ENCODE results near the gene ZNF467. TPM values are rescaled to one million over a fixed set of nuclear protein-coding genes. Genes with fewer than 3 reads are reported as not detected.

Gene ZNF467
- polyA plus RNA-seq, 1 experiment = 0.14 TPM

DNA sequence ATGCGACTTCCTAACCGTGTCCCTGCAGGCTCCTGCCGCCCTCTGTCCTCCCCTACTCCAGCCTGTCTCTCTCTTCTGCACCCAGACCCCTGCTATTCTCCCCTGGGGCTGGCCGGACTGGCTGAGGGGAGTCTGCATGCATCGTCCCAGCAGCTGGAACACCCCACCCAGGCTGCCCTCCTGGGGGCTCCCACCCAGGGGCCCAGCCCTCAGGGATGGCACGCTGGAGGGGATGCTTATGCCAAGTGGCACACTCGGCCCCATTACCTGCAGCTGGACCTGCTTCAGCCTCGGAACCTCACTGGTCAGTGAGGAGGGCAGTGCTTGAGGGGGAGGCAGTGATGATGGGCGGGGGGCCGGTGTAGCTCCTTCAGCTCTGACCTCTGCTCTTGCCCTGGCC, 21.7 kb upstream of the ZNF467 start:
- CTCF ChIA-PET = no interaction called here

DNA sequence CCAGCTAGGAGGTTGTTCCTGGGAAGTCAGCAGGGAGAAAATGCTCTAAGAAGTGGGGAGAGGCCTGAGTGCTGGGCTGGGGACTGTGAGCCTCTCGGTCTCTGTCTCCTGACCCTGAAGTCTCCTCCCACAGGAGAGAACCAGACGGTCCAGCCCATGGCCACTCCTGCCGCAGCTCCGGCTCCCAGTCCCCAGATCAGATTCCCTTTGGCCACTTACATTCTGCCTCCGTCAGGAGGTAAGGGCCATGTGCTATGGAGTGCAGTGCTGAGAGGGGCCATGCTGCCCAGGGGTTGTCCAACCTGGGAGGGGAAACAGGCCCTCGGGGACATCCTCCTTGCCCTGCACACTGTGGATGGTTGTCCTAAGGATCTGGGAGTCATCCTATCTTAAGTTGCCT, 21.3 kb upstream of the ZNF467 start:
- POLR2A ChIA-PET = no interaction called here
- H3K27me3 ChIP-seq (ENCODE audit: control insufficient read depth, insufficient read depth, low read length) = peaks cover 8% of the 10 kb centered on the region

More for the DNA sequence above, 21.7 kb upstream of the ZNF467 start:
- H3K27me3 ChIP-seq (ENCODE audit: control insufficient read depth, insufficient read depth, low read length) = peaks cover 6% of the 10 kb centered on the region
- H3K9me3 ChIP-seq (ENCODE audit: control insufficient read depth, insufficient read depth, low read length) = no peaks in the 10 kb centered on the region; the same call in 1 of the 2 replicates
- DNase-seq (ENCODE audit: low read depth, low spot score) = no peak
- POLR2A ChIA-PET = no interaction called here
- H3K4me3 ChIP-seq (ENCODE audit: low read depth, low read length) = no peak overlapping the region
- TF ChIP-seq, protein P1, sequence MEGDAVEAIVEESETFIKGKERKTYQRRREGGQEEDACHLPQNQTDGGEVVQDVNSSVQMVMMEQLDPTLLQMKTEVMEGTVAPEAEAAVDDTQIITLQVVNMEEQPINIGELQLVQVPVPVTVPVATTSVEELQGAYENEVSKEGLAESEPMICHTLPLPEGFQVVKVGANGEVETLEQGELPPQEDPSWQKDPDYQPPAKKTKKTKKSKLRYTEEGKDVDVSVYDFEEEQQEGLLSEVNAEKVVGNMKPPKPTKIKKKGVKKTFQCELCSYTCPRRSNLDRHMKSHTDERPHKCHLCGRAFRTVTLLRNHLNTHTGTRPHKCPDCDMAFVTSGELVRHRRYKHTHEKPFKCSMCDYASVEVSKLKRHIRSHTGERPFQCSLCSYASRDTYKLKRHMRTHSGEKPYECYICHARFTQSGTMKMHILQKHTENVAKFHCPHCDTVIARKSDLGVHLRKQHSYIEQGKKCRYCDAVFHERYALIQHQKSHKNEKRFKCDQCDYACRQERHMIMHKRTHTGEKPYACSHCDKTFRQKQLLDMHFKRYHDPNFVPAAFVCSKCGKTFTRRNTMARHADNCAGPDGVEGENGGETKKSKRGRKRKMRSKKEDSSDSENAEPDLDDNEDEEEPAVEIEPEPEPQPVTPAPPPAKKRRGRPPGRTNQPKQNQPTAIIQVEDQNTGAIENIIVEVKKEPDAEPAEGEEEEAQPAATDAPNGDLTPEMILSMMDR (IDR thresholded peaks at IDR 0.05; ENCODE audit: low read depth, low read length) = no peak
- H3K27ac ChIP-seq (ENCODE audit: low read depth, low read length) = no peak overlapping the region

DNA sequence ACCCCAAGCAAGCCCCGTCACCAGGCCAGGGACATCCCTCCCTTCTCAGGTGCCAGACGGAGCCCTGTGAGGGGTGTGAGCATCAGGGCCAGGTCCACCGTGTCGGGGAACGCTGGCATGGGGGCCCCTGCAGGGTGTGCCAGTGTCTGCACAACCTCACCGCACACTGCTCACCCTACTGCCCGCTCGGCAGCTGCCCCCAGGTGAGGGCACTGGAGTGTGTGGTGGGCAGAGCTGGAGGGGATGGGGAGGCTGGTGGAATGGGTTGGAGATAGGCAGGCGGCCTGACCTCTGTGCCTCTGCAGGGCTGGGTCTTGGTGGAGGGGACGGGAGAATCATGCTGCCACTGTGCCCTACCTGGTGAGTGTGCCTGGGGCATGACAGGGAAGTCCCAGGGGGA, 19.9 kb upstream of the ZNF467 start:
- Histone ChIP-seq H3K9me3 (ENCODE audit: control insufficient read depth, insufficient read depth, low read length) (no peaks in the 10 kb centered on the region; the same call in 1 of the 2 replicates), H3K4me3 (ENCODE audit: low read depth, low read length) (no peak overlapping the region), H3K27ac (ENCODE audit: low read depth, low read length) (no peak overlapping the region), H3K27me3 (ENCODE audit: control insufficient read depth, insufficient read depth, low read length) (peaks cover 14% of the 10 kb centered on the region)
- POLR2A ChIA-PET = no interaction called here
- DNase-seq (ENCODE audit: low read depth, low spot score) = no peak
- TF ChIP-seq, protein P1 (IDR thresholded peaks at IDR 0.05; ENCODE audit: low read depth, low read length) = no peak
- CTCF ChIA-PET = no interaction called here

More for the DNA sequence above, 21.3 kb upstream of the ZNF467 start:
- TF ChIP-seq, protein P1 (IDR thresholded peaks at IDR 0.05; ENCODE audit: low read depth, low read length) = no peak
- H3K27ac ChIP-seq (ENCODE audit: low read depth, low read length) = no peak overlapping the region
- CTCF ChIA-PET = no interaction called here
- no peak for DNase-seq (ENCODE audit: low read depth, low spot score)
- no peaks in the 10 kb centered on the region; the same call in 1 of the 2 replicates for H3K9me3 ChIP-seq (ENCODE audit: control insufficient read depth, insufficient read depth, low read length)
- no peak overlapping the region for H3K4me3 ChIP-seq (ENCODE audit: low read depth, low read length)

DNA sequence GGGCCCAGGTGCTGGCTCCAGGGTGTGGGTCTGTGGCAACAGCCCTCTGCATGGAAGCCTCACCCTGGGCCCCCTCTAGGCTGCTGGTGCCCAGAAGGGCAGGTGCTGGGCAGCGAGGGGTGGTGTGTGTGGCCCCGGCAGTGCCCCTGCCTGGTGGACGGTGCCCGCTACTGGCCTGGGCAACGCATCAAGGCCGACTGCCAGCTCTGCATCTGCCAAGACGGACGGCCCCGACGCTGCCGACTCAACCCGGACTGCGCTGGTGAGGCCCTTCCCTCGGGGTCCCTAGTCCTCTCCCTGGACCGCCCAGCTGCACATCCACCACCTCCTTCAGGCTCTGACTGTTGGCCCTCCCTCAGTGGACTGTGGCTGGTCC, 18.8 kb upstream of the ZNF467 start:
- TF ChIP-seq, protein P1 (IDR thresholded peaks at IDR 0.05; ENCODE audit: low read depth, low read length) = no peak
- DNase-seq (ENCODE audit: low read depth, low spot score) = no peak
- ChIA-PET CTCF (interaction anchor here (1.0 kb wide), 1 partner anchor 9 kb away, joined by 3 read pairs; no protein-coding TSS in a partner anchor), POLR2A (no interaction called here)
- Histone ChIP-seq H3K27ac (ENCODE audit: low read depth, low read length) (no peak overlapping the region), H3K27me3 (ENCODE audit: control insufficient read depth, insufficient read depth, low read length) (peaks cover 23% of the 10 kb centered on the region), H3K4me3 (ENCODE audit: low read depth, low read length) (no peak overlapping the region), H3K9me3 (ENCODE audit: control insufficient read depth, insufficient read depth, low read length) (no peaks in the 10 kb centered on the region; the same call in 1 of the 2 replicates)

DNA sequence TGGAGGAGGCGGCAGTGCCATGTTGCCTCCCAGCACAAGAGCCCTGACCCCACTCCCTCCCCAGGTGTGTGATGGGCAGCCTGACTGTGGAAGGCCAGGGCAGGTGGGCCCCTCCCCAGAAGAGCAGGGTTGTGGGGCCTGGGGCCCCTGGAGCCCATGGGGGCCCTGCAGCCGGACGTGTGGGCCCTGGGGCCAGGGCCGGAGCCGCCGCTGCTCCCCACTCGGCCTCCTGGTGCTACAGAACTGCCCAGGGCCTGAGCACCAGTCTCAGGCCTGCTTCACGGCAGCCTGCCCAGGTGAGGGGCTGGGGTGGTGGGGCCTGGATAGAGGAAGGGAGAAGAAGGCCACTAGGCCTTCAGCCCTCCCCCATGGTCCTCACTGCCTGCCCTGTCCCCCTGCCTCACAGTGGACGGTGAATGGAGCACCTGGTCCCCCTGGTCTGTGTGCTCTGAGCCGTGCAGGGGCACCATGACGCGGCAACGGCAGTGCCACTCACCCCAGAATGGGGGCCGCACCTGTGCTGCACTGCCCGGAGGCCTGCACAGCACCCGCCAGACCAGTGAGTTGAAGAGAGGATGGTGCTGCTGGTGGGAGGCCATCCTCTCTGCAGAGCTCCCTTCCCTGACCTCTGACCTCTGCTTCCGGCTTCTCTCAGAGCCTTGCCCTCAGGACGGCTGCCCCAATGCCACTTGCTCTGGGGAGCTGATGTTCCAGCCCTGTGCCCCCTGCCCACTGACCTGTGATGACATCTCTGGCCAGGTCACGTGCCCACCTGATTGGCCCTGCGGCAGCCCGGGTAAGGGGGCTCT, 18.2 kb upstream of the ZNF467 start:
- H3K4me3 ChIP-seq (ENCODE audit: low read depth, low read length) = no peak overlapping the region
- TF ChIP-seq, protein P1 (IDR thresholded peaks at IDR 0.05; ENCODE audit: low read depth, low read length) = no peak
- H3K9me3 ChIP-seq (ENCODE audit: control insufficient read depth, insufficient read depth, low read length) = no peaks in the 10 kb centered on the region; the same call in 1 of the 2 replicates
- CTCF ChIA-PET = interaction anchor here (1.0 kb wide), 1 partner anchor 9 kb away, joined by 3 read pairs; no protein-coding TSS in a partner anchor
- H3K27ac ChIP-seq (ENCODE audit: low read depth, low read length) = no peak overlapping the region
- DNase-seq (ENCODE audit: low read depth, low spot score) = no peak
- POLR2A ChIA-PET = no interaction called here
- H3K27me3 ChIP-seq (ENCODE audit: control insufficient read depth, insufficient read depth, low read length) = peaks cover 23% of the 10 kb centered on the region
